ENCODE measurements around the gene ITGA1.

Gene ITGA1

GRCh38 chr5:52945040-52945439 lies 157.3 kb downstream of the ITGA1 start:
- Histone ChIP-seq H3K36me3 (ENCODE audit: control insufficient read depth in 2 of 2, insufficient read depth in 2 of 2, low read length in 2 of 2) (peaks cover 13 to 21% of the 10 kb centered on the region in 2 donors), H3K27ac (ENCODE audit: low read length) (peak overlapping the region; percentile 2), H3K4me3 (ENCODE audit: low read length in 2 of 2) (peak overlapping the region; percentile 15 to 41), H3K27me3 (ENCODE audit: control insufficient read depth in 1 of 2, insufficient read depth in 2 of 2, low read length in 2 of 2) (no peaks in the 10 kb centered on the region), H3K9ac (ENCODE audit: low read length in 2 of 2) (peak overlapping the region in 1 of 2 donors; percentile 39), H3K9me3 (ENCODE audit: control insufficient read depth in 2 of 2, low read length in 2 of 2) (no peaks in the 10 kb centered on the region), H3K4me1 (ENCODE audit: control insufficient read depth, insufficient read depth, low read length) (peaks cover 26% of the 10 kb centered on the region)

- Histone ChIP-seq H3K27ac (ENCODE audit: low read length) (peak overlapping the region; percentile 61), H3K36me3 (ENCODE audit: control insufficient read depth in 2 of 2, insufficient read depth in 2 of 2, low read length in 2 of 2) (peaks cover 9 to 12% of the 10 kb centered on the region in 2 donors), H3K9me3 (ENCODE audit: control insufficient read depth in 2 of 2, low read length in 2 of 2) (no peaks in the 10 kb centered on the region), H3K9ac (ENCODE audit: low read length in 2 of 2) (no peak overlapping the region), H3K4me3 (ENCODE audit: low read length in 2 of 2) (no peak overlapping the region), H3K4me1 (ENCODE audit: control insufficient read depth, insufficient read depth, low read length) (peaks cover 26% of the 10 kb centered on the region), H3K27me3 (ENCODE audit: control insufficient read depth in 1 of 2, insufficient read depth in 2 of 2, low read length in 2 of 2) (no peaks in the 10 kb centered on the region)
These were observed 159.5 kb downstream of the ITGA1 start for GRCh38 chr5:52947208-52947607.

GRCh38 chr5:52947851-52948250 lies 160.1 kb downstream of the ITGA1 start:
- Histone ChIP-seq H3K27ac (ENCODE audit: low read length) (no peak overlapping the region), H3K4me3 (ENCODE audit: low read length in 2 of 2) (no peak overlapping the region), H3K36me3 (ENCODE audit: control insufficient read depth in 2 of 2, insufficient read depth in 2 of 2, low read length in 2 of 2) (peaks cover 11 to 16% of the 10 kb centered on the region in 2 donors), H3K9ac (ENCODE audit: low read length in 2 of 2) (peak overlapping the region in 1 of 2 donors; percentile 4), H3K4me1 (ENCODE audit: control insufficient read depth, insufficient read depth, low read length) (peaks cover 26% of the 10 kb centered on the region), H3K9me3 (ENCODE audit: control insufficient read depth in 2 of 2, low read length in 2 of 2) (no peaks in the 10 kb centered on the region), H3K27me3 (ENCODE audit: control insufficient read depth in 1 of 2, insufficient read depth in 2 of 2, low read length in 2 of 2) (no peaks in the 10 kb centered on the region)

GRCh38 chr5:52948418-52949076 lies 160.8 kb downstream of the ITGA1 start:
- Histone ChIP-seq H3K27me3 (ENCODE audit: control insufficient read depth in 1 of 2, insufficient read depth in 2 of 2, low read length in 2 of 2) (no peaks in the 10 kb centered on the region), H3K4me1 (ENCODE audit: control insufficient read depth, insufficient read depth, low read length) (peaks cover 23% of the 10 kb centered on the region), H3K27ac (ENCODE audit: low read length) (peak overlapping the region; percentile 2), H3K9me3 (ENCODE audit: control insufficient read depth in 2 of 2, low read length in 2 of 2) (no peaks in the 10 kb centered on the region), H3K36me3 (ENCODE audit: control insufficient read depth in 2 of 2, insufficient read depth in 2 of 2, low read length in 2 of 2) (peaks cover 15 to 18% of the 10 kb centered on the region in 2 donors), H3K9ac (ENCODE audit: low read length in 2 of 2) (peak overlapping the region in 1 of 2 donors; percentile 36), H3K4me3 (ENCODE audit: low read length in 2 of 2) (no peak overlapping the region)

GRCh38 chr5:52950686-52951085 lies 163.0 kb downstream of the ITGA1 start:
- no peak overlapping the region for H3K4me3 ChIP-seq (ENCODE audit: low read length in 2 of 2)
- peak overlapping the region; percentile 2 for H3K27ac ChIP-seq (ENCODE audit: low read length)
- peaks cover 16% of the 10 kb centered on the region for H3K4me1 ChIP-seq (ENCODE audit: control insufficient read depth, insufficient read depth, low read length)
- H3K9ac ChIP-seq (ENCODE audit: low read length in 2 of 2): peak overlapping the region in 1 of 2 donors; percentile 52
- no peaks in the 10 kb centered on the region for H3K9me3 ChIP-seq (ENCODE audit: control insufficient read depth in 2 of 2, low read length in 2 of 2)
- no peaks in the 10 kb centered on the region for H3K27me3 ChIP-seq (ENCODE audit: control insufficient read depth in 1 of 2, insufficient read depth in 2 of 2, low read length in 2 of 2)
- peaks cover 21 to 35% of the 10 kb centered on the region in 2 donors for H3K36me3 ChIP-seq (ENCODE audit: control insufficient read depth in 2 of 2, insufficient read depth in 2 of 2, low read length in 2 of 2)

GRCh38 chr5:52952483-52952882 lies 164.8 kb downstream of the ITGA1 start:
- no peak overlapping the region for H3K9ac ChIP-seq (ENCODE audit: low read length in 2 of 2)
- peaks cover 29 to 43% of the 10 kb centered on the region in 2 donors for H3K36me3 ChIP-seq (ENCODE audit: control insufficient read depth in 2 of 2, insufficient read depth in 2 of 2, low read length in 2 of 2)
- H3K27me3 ChIP-seq (ENCODE audit: control insufficient read depth in 1 of 2, insufficient read depth in 2 of 2, low read length in 2 of 2): no peaks in the 10 kb centered on the region
- no peak overlapping the region for H3K27ac ChIP-seq (ENCODE audit: low read length)
- H3K9me3 ChIP-seq (ENCODE audit: control insufficient read depth in 2 of 2, low read length in 2 of 2): no peaks in the 10 kb centered on the region
- H3K4me1 ChIP-seq (ENCODE audit: control insufficient read depth, insufficient read depth, low read length): peaks cover 8% of the 10 kb centered on the region
- H3K4me3 ChIP-seq (ENCODE audit: low read length in 2 of 2): no peak overlapping the region

- Histone ChIP-seq H3K27ac (ENCODE audit: low read length) (no peak overlapping the region), H3K9me3 (ENCODE audit: control insufficient read depth in 2 of 2, low read length in 2 of 2) (no peaks in the 10 kb centered on the region), H3K9ac (ENCODE audit: low read length in 2 of 2) (no peak overlapping the region), H3K36me3 (ENCODE audit: control insufficient read depth in 2 of 2, insufficient read depth in 2 of 2, low read length in 2 of 2) (peaks cover 22 to 34% of the 10 kb centered on the region in 2 donors), H3K4me3 (ENCODE audit: low read length in 2 of 2) (no peak overlapping the region), H3K4me1 (ENCODE audit: control insufficient read depth, insufficient read depth, low read length) (no peaks in the 10 kb centered on the region), H3K27me3 (ENCODE audit: control insufficient read depth in 1 of 2, insufficient read depth in 2 of 2, low read length in 2 of 2) (no peaks in the 10 kb centered on the region)
These were observed 168.3 kb downstream of the ITGA1 start for GRCh38 chr5:52956014-52956413.

- no peaks in the 10 kb centered on the region for H3K27me3 ChIP-seq (ENCODE audit: control insufficient read depth in 1 of 2, insufficient read depth in 2 of 2, low read length in 2 of 2)
- no peaks in the 10 kb centered on the region for H3K4me1 ChIP-seq (ENCODE audit: control insufficient read depth, insufficient read depth, low read length)
- H3K36me3 ChIP-seq (ENCODE audit: control insufficient read depth in 2 of 2, insufficient read depth in 2 of 2, low read length in 2 of 2): peaks cover 22 to 34% of the 10 kb centered on the region in 2 donors
- H3K9ac ChIP-seq (ENCODE audit: low read length in 2 of 2): no peak overlapping the region
- no peak overlapping the region for H3K27ac ChIP-seq (ENCODE audit: low read length)
- H3K4me3 ChIP-seq (ENCODE audit: low read length in 2 of 2): no peak overlapping the region
- no peaks in the 10 kb centered on the region for H3K9me3 ChIP-seq (ENCODE audit: control insufficient read depth in 2 of 2, low read length in 2 of 2)
These were observed 169.4 kb downstream of the ITGA1 start for GRCh38 chr5:52956915-52957747.

GRCh38 chr5:52961274-52961681 lies 173.6 kb downstream of the ITGA1 start:
- Histone ChIP-seq H3K9ac (ENCODE audit: low read length in 2 of 2) (no peak overlapping the region), H3K4me1 (ENCODE audit: control insufficient read depth, insufficient read depth, low read length) (no peaks in the 10 kb centered on the region), H3K27me3 (ENCODE audit: control insufficient read depth in 1 of 2, insufficient read depth in 2 of 2, low read length in 2 of 2) (no peaks in the 10 kb centered on the region), H3K9me3 (ENCODE audit: control insufficient read depth in 2 of 2, low read length in 2 of 2) (no peaks in the 10 kb centered on the region), H3K36me3 (ENCODE audit: control insufficient read depth in 2 of 2, insufficient read depth in 2 of 2, low read length in 2 of 2) (peaks cover 4 to 5% of the 10 kb centered on the region in 2 donors), H3K4me3 (ENCODE audit: low read length in 2 of 2) (no peak overlapping the region), H3K27ac (ENCODE audit: low read length) (no peak overlapping the region)

- no peak overlapping the region for H3K9ac ChIP-seq (ENCODE audit: low read length in 2 of 2)
- no peaks in the 10 kb centered on the region for H3K4me1 ChIP-seq (ENCODE audit: control insufficient read depth, insufficient read depth, low read length)
- no peaks in the 10 kb centered on the region for H3K9me3 ChIP-seq (ENCODE audit: control insufficient read depth in 2 of 2, low read length in 2 of 2)
- no peak overlapping the region for H3K27ac ChIP-seq (ENCODE audit: low read length)
- H3K36me3 ChIP-seq (ENCODE audit: control insufficient read depth in 2 of 2, insufficient read depth in 2 of 2, low read length in 2 of 2): no peaks in the 10 kb centered on the region
- no peaks in the 10 kb centered on the region for H3K27me3 ChIP-seq (ENCODE audit: control insufficient read depth in 1 of 2, insufficient read depth in 2 of 2, low read length in 2 of 2)
- no peak overlapping the region for H3K4me3 ChIP-seq (ENCODE audit: low read length in 2 of 2)
These were observed 175.9 kb downstream of the ITGA1 start for GRCh38 chr5:52963636-52964035.

GRCh38 chr5:52964138-52964537 lies 176.4 kb downstream of the ITGA1 start:
- Histone ChIP-seq H3K9me3 (ENCODE audit: control insufficient read depth in 2 of 2, low read length in 2 of 2) (no peaks in the 10 kb centered on the region), H3K27me3 (ENCODE audit: control insufficient read depth in 1 of 2, insufficient read depth in 2 of 2, low read length in 2 of 2) (no peaks in the 10 kb centered on the region), H3K36me3 (ENCODE audit: control insufficient read depth in 2 of 2, insufficient read depth in 2 of 2, low read length in 2 of 2) (no peaks in the 10 kb centered on the region)

More at GRCh38 chr5:52964138-52964537, 176.4 kb downstream of the ITGA1 start:
- Histone ChIP-seq H3K9ac (ENCODE audit: low read length in 2 of 2) (no peak overlapping the region), H3K4me1 (ENCODE audit: control insufficient read depth, insufficient read depth, low read length) (no peaks in the 10 kb centered on the region), H3K27ac (ENCODE audit: low read length) (no peak overlapping the region), H3K4me3 (ENCODE audit: low read length in 2 of 2) (no peak overlapping the region)

Data from stomach smooth muscle (tissue), 2 donors.